Mesendoderm (in vitro differentiated cells): Measurements from ENCODE around the gene SLC23A2.
A peak's percentile ranks its signal among the peaks of the same experiment; 100 is the strongest.

Experiments
- DNase-seq: peaks from one replicate; pipeline ENCODE4 v3.0.0; 2013
- H2AK5ac ChIP-seq: 2 replicates; pipeline ENCODE4 v1.6.1; 2013; ENCODE audit warnings: low read length, inconsistent platforms
- H2BK120ac ChIP-seq: 2 replicates; pipeline ENCODE4 v1.6.1; 2013; ENCODE audit warnings: low read depth, mild to moderate bottlenecking, low read length, moderate library complexity, mixed read lengths
- H2BK15ac ChIP-seq: replicated peaks from 2 replicates; pipeline ENCODE4 v1.6.1; 2013; ENCODE audit warnings: low read depth, mild to moderate bottlenecking, moderate library complexity
- H2BK5ac ChIP-seq: 2 replicates; pipeline ENCODE4 v1.6.1; 2013; ENCODE audit warnings: low read length, inconsistent platforms
- H3K18ac ChIP-seq: 2 replicates; pipeline ENCODE4 v1.6.1; 2013; ENCODE audit warnings: mild to moderate bottlenecking, low read length, mixed read lengths
- H3K23ac ChIP-seq: one replicate; pipeline ENCODE4 v1.6.1; 2013; ENCODE audit warnings: low read length
- H3K27ac ChIP-seq: 2 replicates; pipeline ENCODE4 v1.5.1; 2013; ENCODE audit warnings: low read depth, mild to moderate bottlenecking, inconsistent platforms, low read length, moderate library complexity
- H3K27me3 ChIP-seq: 2 replicates; pipeline ENCODE4 v1.6.1; 2013; ENCODE audit warnings: low read length, control low read depth, mild to moderate bottlenecking, inconsistent platforms; ENCODE audit not compliant: insufficient read depth, poor library complexity
- H3K36me3 ChIP-seq: 2 replicates; pipeline ENCODE4 v1.6.1; 2013; ENCODE audit warnings: low read length, inconsistent platforms; ENCODE audit not compliant: control insufficient read depth, insufficient read depth
- H3K4ac ChIP-seq: one replicate; pipeline ENCODE4 v1.6.1; 2013; ENCODE audit warnings: low read depth, mild to moderate bottlenecking, low read length, moderate library complexity
- H3K4me1 ChIP-seq: 2 replicates; pipeline ENCODE4 v1.6.1; 2013; ENCODE audit warnings: low read depth, low read length, inconsistent platforms; ENCODE audit not compliant: control insufficient read depth
- H3K4me2 ChIP-seq: 2 replicates; pipeline ENCODE4 v1.6.1; 2013; ENCODE audit warnings: low read length
- H3K4me3 ChIP-seq: 2 replicates; pipeline ENCODE4 v1.5.1; 2013; ENCODE audit warnings: mild to moderate bottlenecking, low read length
- H3K56ac ChIP-seq: one replicate; pipeline ENCODE4 v1.6.1; 2013; ENCODE audit warnings: low read length
- H3K79me1 ChIP-seq: 2 replicates; pipeline ENCODE4 v1.6.1; 2013; ENCODE audit warnings: low read length, inconsistent platforms
- H3K79me2 ChIP-seq: 2 replicates; pipeline ENCODE4 v1.6.1; 2013; ENCODE audit warnings: mild to moderate bottlenecking, low read length; ENCODE audit not compliant: control insufficient read depth, insufficient read depth
- H3K9ac ChIP-seq: 2 replicates; pipeline ENCODE4 v1.6.1; 2013; ENCODE audit warnings: low read length, inconsistent platforms
- H4K5ac ChIP-seq: one replicate; pipeline ENCODE4 v1.6.1; 2013; ENCODE audit warnings: low read length
- H4K8ac ChIP-seq: one replicate; pipeline ENCODE4 v1.6.1; 2013; ENCODE audit warnings: low read depth, mild to moderate bottlenecking, control low read depth, low read length, moderate library complexity
- WGBS: extraction: QIAGEN DNeasy Blood & Tissue Kit; methylation state at CpG from one replicate; pipeline ENCODE4 v1.1.7; 2013; ENCODE audit warnings: low lambda C conversion rate, missing lambda C conversion rate; ENCODE audit not compliant: insufficient coverage; ENCODE audit errors: extremely low coverage; 5-methylcytosine and 5-hydroxymethylcytosine counted together

Gene SLC23A2

GRCh38 chr20:4959592-4959991, 41.7 kb downstream of the SLC23A2 start:
- H3K4ac ChIP-seq = no peak overlapping the region
- no peak overlapping the region for H2AK5ac ChIP-seq
- H2BK5ac ChIP-seq = no peak overlapping the region
- no peak overlapping the region for H3K4me2 ChIP-seq
- DNase-seq = no peak
- no peaks in the 10 kb centered on the region for H3K79me2 ChIP-seq
- no peak overlapping the region for H3K23ac ChIP-seq
- no peaks in the 10 kb centered on the region for H3K27me3 ChIP-seq
- no CpG with 5 or more reads among the region's 7 CpGs for WGBS
- H2BK120ac ChIP-seq = no peak overlapping the region
- no peak overlapping the region for H4K5ac ChIP-seq
- H3K9ac ChIP-seq = no peak overlapping the region
- no peak overlapping the region for H3K27ac ChIP-seq
- no peak overlapping the region for H3K4me3 ChIP-seq
- no peak overlapping the region for H2BK15ac ChIP-seq
- H3K18ac ChIP-seq = no peak overlapping the region
- no peak overlapping the region for H4K8ac ChIP-seq
- H3K36me3 ChIP-seq = no peaks in the 10 kb centered on the region
- H3K4me1 ChIP-seq = peaks cover 7% of the 10 kb centered on the region
- H3K79me1 ChIP-seq = no peaks in the 10 kb centered on the region
- H3K56ac ChIP-seq = no peak overlapping the region

DNA sequence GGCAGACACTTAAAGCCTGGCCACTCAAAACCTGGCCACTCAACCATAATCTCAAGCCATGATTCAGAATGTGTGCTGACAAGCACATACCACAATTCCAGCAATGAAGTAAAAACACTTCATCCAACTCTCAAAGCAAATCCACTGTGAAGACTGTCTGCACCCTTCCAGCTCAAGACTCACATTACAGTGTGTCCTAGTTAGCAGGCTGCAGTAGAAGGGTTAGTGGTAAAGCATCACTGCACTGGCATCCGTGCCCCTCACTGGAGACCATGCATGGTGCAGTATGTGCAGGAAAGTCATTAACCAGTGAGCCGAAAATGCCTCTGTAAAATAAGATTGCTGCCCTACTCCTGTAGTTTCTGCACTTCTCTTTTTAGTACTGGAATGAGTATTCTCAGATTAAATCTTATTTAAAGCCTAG, 43.4 kb downstream of the SLC23A2 start:
- Histone ChIP-seq H4K8ac (no peak overlapping the region), H3K23ac (no peak overlapping the region), H3K9ac (no peak overlapping the region), H2BK15ac (no peak overlapping the region), H3K4me1 (peaks cover 7% of the 10 kb centered on the region), H3K4ac (no peak overlapping the region), H3K27me3 (no peaks in the 10 kb centered on the region), H4K5ac (no peak overlapping the region), H3K27ac (no peak overlapping the region), H2BK120ac (no peak overlapping the region), H2AK5ac (no peak overlapping the region), H3K18ac (no peak overlapping the region), H3K36me3 (no peaks in the 10 kb centered on the region), H3K56ac (no peak overlapping the region), H3K79me2 (no peaks in the 10 kb centered on the region), H3K4me3 (no peak overlapping the region), H3K4me2 (no peak overlapping the region), H2BK5ac (no peak overlapping the region), H3K79me1 (no peaks in the 10 kb centered on the region)
- DNase-seq = no peak
- WGBS = no CpG with 5 or more reads among the region's 2 CpGs

DNA sequence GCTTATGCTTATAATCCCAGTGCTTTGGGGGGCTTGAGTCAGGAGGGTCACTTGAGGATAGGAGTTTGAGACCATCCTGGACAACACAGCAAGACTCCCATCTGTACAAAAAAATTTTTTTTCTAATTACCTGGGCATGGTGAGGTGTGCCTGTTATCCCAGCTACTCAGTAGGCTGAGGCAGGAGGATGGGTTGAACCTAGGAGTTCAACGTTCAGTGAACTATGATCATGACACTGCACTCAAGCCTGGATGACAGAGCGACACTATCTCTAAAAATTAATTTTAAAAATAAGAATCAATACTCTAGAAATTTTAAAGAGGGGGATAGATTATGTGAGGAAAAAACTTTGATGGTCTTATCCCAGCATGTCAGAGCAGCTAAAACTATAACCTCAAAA, 44.1 kb downstream of the SLC23A2 start:
- no peak overlapping the region for H3K56ac ChIP-seq
- no peak overlapping the region for H3K18ac ChIP-seq
- no peaks in the 10 kb centered on the region for H3K79me2 ChIP-seq
- H3K79me1 ChIP-seq = no peaks in the 10 kb centered on the region
- no peak overlapping the region for H3K4me3 ChIP-seq
- no peaks in the 10 kb centered on the region for H3K27me3 ChIP-seq
- no peak overlapping the region for H3K27ac ChIP-seq
- no peak overlapping the region for H3K4ac ChIP-seq
- no CpG with 5 or more reads among the region's 2 CpGs for WGBS
- peaks cover 5% of the 10 kb centered on the region for H3K4me1 ChIP-seq
- H3K23ac ChIP-seq = no peak overlapping the region
- H4K5ac ChIP-seq = no peak overlapping the region
- no peak overlapping the region for H2BK5ac ChIP-seq
- no peak overlapping the region for H3K4me2 ChIP-seq
- no peak overlapping the region for H3K9ac ChIP-seq
- no peak overlapping the region for H2AK5ac ChIP-seq
- no peak for DNase-seq
- no peak overlapping the region for H2BK15ac ChIP-seq
- no peaks in the 10 kb centered on the region for H3K36me3 ChIP-seq
- no peak overlapping the region for H4K8ac ChIP-seq
- H2BK120ac ChIP-seq = no peak overlapping the region

GRCh38 chr20:4956200-4956810, 45.0 kb downstream of the SLC23A2 start:
- H3K4me1 ChIP-seq = no peaks in the 10 kb centered on the region
- H2AK5ac ChIP-seq = no peak overlapping the region
- H3K4ac ChIP-seq = no peak overlapping the region
- H3K56ac ChIP-seq = no peak overlapping the region
- H2BK15ac ChIP-seq = no peak overlapping the region
- H3K4me2 ChIP-seq = no peak overlapping the region
- H3K18ac ChIP-seq = no peak overlapping the region
- H3K9ac ChIP-seq = no peak overlapping the region
- no peaks in the 10 kb centered on the region for H3K79me1 ChIP-seq
- H2BK120ac ChIP-seq = no peak overlapping the region
- no peak overlapping the region for H4K8ac ChIP-seq
- no peak overlapping the region for H4K5ac ChIP-seq
- WGBS = no CpG with 5 or more reads among the region's 3 CpGs
- H3K27me3 ChIP-seq = no peaks in the 10 kb centered on the region
- no peak overlapping the region for H3K27ac ChIP-seq
- no peak overlapping the region for H2BK5ac ChIP-seq
- H3K4me3 ChIP-seq = no peak overlapping the region
- H3K23ac ChIP-seq = no peak overlapping the region
- peak; percentile 62 for DNase-seq
- H3K79me2 ChIP-seq = no peaks in the 10 kb centered on the region
- no peaks in the 10 kb centered on the region for H3K36me3 ChIP-seq

DNA sequence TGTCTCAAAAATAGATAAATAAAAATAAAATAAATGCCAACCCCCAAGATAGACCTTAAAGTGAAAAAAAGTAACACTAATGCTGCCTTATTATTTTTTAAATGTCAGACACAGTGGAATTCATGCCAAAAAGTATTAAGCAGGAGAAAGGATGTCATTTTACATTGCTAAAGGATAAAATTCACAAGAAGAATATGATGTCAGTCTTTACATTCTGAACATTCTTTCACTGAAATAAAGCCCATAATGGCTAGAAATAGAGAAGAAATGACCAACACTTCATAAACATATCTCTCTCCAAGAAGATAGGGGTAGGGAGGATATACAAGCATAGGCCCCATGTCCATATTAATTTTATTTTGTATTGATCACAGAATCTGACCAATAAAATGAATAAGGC, 47.4 kb downstream of the SLC23A2 start:
- Histone ChIP-seq H4K5ac (no peak overlapping the region), H3K27ac (no peak overlapping the region), H2BK120ac (no peak overlapping the region), H3K18ac (no peak overlapping the region), H3K56ac (no peak overlapping the region), H2AK5ac (no peak overlapping the region), H3K9ac (no peak overlapping the region), H3K23ac (no peak overlapping the region), H3K79me1 (no peaks in the 10 kb centered on the region), H3K4ac (no peak overlapping the region), H3K4me1 (no peaks in the 10 kb centered on the region), H3K36me3 (no peaks in the 10 kb centered on the region), H3K79me2 (no peaks in the 10 kb centered on the region), H3K4me3 (no peak overlapping the region), H4K8ac (no peak overlapping the region), H3K4me2 (no peak overlapping the region), H3K27me3 (no peaks in the 10 kb centered on the region), H2BK15ac (no peak overlapping the region), H2BK5ac (no peak overlapping the region)
- no peak for DNase-seq

- no peak overlapping the region for H3K23ac ChIP-seq
- no peak overlapping the region for H3K9ac ChIP-seq
- H3K36me3 ChIP-seq = no peaks in the 10 kb centered on the region
- H3K4ac ChIP-seq = no peak overlapping the region
- H3K56ac ChIP-seq = no peak overlapping the region
- no peak overlapping the region for H3K18ac ChIP-seq
- DNase-seq = no peak
- no peak overlapping the region for H2BK120ac ChIP-seq
- no CpG with 5 or more reads among the region's 1 CpG for WGBS
- H3K4me3 ChIP-seq = no peak overlapping the region
- no peaks in the 10 kb centered on the region for H3K79me1 ChIP-seq
- H2BK15ac ChIP-seq = no peak overlapping the region
- no peak overlapping the region for H3K4me2 ChIP-seq
- H4K8ac ChIP-seq = no peak overlapping the region
- no peaks in the 10 kb centered on the region for H3K27me3 ChIP-seq
- H2BK5ac ChIP-seq = no peak overlapping the region
- no peaks in the 10 kb centered on the region for H3K4me1 ChIP-seq
- H4K5ac ChIP-seq = no peak overlapping the region
- no peaks in the 10 kb centered on the region for H3K79me2 ChIP-seq
- H2AK5ac ChIP-seq = no peak overlapping the region
- H3K27ac ChIP-seq = no peak overlapping the region
Measured at GRCh38 chr20:4952229-4952628, 49.1 kb downstream of the SLC23A2 start.
